GM10266 (cell line): ENCODE data around the gene CRIM1.

ENCODE experiments used
- DNase-seq: peaks from one replicate; pipeline ENCODE4 v3.0.0; 2012; ENCODE audit errors: extremely low spot score
- TF ChIP-seq, protein P1 (sequence below): IDR thresholded peaks from 2 replicates; pipeline ENCODE4 v1.5.1; 2012; ENCODE audit warnings: mild to moderate bottlenecking, low read depth; ENCODE audit not compliant: control insufficient read depth, insufficient read depth; ENCODE audit errors: missing control alignments

Gene CRIM1

DNA sequence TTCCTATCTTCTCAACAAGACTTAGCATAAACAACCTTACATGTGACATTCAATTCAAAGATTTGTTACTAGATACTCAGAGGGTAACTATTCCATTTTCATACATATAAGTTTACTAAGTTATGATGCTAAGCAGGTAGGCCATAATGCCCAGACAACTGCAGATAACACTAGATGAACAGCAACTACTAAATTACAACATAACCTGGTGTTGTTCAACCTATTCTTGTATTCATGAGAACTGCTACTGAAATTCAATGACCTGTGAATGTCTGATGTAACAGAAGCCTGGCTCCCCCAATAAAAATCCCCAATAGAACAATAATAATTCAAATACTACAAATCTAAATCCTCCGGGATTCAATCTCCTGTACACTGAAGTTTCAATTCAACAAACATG lies 217.6 kb downstream of the CRIM1 start:
- no peak for DNase-seq
- TF ChIP-seq, protein P1, sequence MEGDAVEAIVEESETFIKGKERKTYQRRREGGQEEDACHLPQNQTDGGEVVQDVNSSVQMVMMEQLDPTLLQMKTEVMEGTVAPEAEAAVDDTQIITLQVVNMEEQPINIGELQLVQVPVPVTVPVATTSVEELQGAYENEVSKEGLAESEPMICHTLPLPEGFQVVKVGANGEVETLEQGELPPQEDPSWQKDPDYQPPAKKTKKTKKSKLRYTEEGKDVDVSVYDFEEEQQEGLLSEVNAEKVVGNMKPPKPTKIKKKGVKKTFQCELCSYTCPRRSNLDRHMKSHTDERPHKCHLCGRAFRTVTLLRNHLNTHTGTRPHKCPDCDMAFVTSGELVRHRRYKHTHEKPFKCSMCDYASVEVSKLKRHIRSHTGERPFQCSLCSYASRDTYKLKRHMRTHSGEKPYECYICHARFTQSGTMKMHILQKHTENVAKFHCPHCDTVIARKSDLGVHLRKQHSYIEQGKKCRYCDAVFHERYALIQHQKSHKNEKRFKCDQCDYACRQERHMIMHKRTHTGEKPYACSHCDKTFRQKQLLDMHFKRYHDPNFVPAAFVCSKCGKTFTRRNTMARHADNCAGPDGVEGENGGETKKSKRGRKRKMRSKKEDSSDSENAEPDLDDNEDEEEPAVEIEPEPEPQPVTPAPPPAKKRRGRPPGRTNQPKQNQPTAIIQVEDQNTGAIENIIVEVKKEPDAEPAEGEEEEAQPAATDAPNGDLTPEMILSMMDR = no peak

DNA sequence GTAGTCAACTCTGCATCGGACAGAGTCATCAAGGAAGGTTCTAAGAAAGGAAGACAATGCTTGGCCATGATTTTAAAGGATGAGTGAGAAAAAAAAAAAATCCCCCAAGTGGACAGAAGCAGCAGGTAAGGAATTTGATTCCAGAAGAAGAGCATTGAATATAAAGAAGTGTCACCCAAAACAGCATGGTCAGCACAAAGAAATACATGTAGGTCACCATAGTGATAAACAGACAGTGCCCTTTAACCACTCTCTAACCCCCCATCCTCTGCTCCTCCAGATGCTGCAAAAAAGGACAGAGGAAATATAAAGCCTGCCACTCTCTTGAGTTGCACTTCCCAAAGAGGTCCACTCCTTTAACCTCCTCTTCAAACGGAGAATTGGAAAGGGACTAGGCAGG lies 219.0 kb downstream of the CRIM1 start:
- DNase-seq = no peak
- TF ChIP-seq, protein P1 = no peak

DNA sequence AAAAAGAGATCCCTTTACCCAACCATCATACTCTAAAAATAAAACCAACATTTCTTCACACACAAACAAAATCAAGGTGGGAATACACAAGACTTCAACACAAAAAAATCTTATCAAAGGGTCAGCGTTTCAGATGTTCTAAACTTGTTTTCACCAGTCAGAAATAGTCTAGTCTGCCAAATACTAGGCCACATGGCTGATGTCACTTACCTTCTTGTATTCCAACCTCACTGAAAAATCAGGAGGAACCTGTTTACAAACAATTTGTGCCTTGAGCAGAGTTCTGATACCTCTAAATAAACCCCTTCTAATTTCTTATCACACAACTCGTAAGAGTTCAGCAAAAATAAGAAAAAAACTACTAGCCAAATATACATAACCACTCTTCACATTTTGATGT lies 222.3 kb downstream of the CRIM1 start:
- no peak for DNase-seq
- TF ChIP-seq, protein P1 = no peak

DNA sequence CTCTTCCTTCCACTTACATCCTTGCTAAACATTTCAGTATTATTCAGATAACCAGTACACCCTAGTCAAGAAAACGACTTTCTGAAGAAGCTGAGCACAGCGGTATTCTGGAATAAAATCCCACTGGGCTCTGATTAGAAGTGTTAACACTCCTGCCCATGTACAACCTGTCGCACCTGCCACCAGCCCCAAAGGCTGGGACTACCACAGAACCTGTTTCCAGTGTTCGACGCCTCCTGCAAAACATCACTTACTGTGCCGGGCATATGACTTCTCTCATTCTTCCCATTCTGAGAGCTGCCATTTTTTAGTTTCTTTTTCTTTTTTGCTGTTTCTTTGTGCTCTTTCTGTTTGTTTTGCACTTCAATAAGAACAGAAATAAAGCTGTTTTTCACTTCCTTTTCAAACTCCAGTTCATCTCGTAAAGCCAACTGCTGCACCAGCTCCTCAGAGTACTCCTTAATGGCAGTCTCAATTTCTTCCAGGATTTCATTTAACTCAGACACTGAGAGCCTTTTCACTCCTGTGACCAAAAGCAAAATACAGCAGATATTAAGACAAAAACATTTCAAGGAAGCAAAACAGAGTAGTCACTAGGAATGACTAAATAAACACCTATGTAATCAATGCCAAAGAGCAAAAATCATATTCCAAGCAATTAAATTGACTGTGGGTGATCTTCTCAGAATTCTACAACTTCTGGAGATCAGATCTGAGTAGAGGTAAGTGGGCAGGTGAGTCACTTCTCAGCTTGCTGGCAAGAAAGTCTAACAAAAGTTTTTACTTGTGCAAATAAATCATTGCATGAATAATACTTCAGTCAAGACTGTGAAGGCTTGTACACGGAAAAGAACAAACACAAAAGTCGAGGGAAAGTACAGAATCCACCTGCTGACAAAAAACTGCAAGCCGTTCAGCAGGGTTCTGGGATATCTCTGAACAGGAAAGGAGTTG lies 223.0 kb downstream of the CRIM1 start:
- no peak for DNase-seq
- TF ChIP-seq, protein P1 = no peak

DNA sequence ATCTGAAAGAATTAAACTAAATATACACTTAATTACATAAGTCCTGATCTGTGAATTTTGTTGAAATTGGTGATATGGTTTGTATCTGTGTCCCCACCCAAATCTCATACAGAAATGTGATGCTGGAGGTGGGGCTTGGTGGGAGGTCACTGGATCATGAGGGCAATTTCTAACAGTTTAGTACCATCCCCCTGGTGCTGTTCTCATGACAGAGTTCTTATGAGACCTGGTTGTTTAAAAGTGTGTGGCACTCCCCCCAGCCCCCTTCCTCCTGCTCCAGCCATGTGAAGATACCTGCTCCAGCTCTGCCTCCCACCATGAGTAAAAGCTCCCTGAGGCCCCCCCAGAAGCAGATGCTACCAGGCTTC lies 223.7 kb downstream of the CRIM1 start:
- TF ChIP-seq, protein P1 = no peak
- no peak for DNase-seq

DNA sequence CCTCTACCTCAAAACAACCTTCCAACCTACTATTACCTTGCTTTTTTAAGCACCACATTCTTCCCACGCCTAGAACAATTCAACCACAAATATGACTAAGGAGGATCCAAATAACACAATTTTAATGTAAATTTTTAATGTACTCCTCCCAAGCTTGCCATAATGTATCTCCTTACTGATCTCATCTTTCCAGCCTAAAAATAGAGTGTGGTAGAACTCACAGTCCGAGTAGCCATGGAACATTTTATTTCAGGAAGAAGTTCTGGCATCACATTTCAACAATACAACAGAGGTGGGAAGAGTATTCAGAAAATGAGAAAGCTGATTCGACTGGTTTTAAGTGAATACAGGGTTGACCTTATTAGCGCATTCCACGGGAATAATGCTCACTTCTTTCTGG lies 227.0 kb downstream of the CRIM1 start:
- TF ChIP-seq, protein P1 = no peak
- DNase-seq = no peak

DNA sequence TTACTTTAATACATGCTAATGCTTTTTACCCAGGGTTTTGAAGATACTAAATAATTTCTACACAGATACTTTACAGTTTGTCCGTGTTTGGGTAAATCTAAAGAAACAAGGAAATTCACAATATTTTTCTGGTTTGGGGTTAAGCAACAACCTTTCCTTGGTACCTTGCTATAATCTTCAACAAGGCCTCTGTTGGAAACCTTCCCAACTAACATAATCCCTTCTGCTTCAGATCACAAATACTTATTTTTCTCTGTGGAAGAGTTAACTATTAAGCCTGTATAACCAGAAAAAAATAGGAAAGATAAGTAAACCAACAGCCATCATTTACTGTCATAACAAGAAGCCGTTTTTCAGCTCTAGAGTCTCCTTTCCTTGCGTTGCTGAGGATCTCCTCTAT lies 227.4 kb downstream of the CRIM1 start:
- TF ChIP-seq, protein P1 = no peak
- no peak for DNase-seq
